OCI-M1 (cell line): ENCODE measurements around the gene STXBP5L.
"Not testable (repeated sequence)": the region's sequence is repeated elsewhere in the genome, so short reads cannot be mapped to it uniquely, and the experiment has no call there.

Experiments used
- DNase-seq: peaks from one replicate; lab custom pipeline; 2025; lab: John Stamatoyannopoulos, UW

STXBP5L gene

DNA sequence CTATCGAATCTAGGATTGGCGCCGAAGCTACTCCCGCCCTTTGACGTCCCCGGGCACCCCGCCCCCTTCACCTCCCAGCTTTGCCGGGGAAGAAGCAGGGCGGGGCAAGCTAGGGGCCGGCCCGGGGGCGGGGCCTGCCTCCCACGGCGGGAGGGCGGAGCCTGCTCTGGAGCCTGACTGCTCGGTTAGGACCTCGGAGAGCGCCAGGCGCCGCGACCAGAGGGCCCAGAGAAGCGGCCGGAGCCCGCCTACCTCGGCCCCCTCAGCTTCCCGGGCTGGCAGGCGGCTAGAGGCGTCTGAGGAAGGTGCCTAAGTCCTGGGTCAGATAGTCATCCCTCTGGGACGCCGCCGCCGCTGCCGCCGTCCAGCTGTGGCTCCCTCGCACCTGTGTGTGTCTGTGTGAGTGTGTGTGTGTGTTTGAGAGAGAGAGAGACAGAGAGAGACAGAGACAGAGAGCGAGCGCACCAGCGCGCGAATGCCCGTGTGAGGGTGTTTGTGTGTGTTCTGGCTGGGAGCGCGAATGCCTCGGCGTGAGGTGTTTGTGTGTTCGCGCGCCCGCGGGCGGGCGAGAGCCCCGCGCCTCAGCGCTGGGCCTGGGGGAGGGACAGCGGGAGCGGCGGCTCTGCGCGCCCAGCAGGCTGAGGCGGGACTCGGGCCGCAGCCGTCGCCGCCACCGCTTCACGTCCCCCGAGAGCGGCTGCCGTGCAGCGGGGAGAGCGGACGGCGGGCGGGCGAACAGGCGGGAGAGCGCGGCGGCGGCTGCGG lies at the start of gene STXBP5L:
TSS of gene STXBP5L (plus strand) at position 176 of the 765 bp plus-strand sequence. CDS start 1,374 bp downstream, outside the sequence.
- DNase-seq = no peak

DNA sequence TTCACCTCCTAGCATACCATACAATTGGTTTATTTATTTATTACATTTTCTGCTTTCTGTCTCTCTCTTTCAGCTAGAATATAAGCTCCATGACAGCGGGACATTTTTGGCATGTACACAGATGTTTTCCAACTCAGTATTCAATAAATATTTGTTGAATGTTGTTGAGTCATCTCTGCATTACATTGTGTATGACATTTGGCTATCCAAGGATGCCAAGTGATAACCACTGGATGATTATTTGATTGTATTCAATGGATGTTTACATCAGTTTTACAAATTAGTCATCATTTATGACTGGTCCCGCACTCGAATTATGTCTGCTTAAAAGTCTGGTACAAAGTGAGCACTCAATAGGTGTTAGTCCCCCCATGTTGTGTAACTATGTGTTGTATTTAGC lies 49.5 kb upstream of the STXBP5L start:
- DNase-seq = no peak

DNA sequence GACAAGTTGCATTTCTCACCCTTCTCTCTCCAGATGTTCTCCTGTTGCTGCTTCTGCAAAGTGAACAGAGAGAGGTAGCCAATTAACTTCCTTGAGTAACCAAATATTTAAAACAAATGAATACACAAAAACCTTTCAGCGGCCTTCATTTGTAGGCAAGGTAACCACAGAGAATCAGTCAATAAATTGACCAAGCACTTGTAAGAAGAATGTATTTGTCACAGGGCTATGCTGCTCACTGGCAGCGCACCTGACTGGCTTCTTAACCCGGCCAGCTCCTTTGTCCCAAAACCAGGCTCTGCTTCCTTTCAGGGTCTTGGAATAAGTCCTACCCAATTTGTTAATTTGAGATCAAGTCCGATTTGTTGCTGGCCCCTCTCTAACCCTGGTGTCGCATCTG lies 43.5 kb upstream of the STXBP5L start:
- no peak for DNase-seq

DNA sequence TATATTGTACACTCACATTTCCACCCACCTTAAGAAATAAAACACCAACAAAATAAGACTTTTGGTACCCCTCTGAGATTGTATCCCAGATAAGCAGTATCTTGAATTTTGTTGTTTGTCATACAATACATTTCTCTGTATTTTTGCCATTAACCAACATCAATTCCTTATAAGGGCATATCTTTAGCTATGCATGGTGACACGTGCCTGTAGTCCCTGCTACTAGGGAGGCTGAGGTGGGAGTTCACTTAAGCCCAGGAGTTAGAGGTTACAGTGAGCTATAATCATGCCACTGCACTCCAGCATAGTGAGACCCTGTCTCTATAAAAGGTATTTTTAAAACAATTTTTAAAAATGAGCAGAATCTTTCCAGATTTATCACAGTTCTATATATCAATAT lies 32.5 kb upstream of the STXBP5L start:
- no peak for DNase-seq

DNA sequence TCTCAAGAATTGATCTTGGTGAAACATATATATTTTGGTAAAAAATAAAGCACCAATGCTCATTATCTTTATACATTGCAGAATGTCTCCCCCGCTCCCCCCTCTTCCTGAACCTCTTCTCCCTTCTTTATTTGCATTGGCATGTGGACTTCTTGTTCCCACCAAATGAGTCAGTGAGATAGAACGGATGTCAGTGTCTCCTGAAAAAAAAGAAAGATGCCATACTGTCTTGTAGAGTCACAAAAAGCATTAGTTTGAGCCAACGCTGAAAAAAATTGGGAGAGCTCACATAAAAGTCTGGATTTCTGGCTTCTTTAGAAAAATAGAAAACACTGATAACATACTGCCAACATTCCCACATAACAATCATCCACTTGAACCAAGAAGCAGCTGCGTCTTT lies 32.0 kb upstream of the STXBP5L start:
- DNase-seq = no peak

DNA sequence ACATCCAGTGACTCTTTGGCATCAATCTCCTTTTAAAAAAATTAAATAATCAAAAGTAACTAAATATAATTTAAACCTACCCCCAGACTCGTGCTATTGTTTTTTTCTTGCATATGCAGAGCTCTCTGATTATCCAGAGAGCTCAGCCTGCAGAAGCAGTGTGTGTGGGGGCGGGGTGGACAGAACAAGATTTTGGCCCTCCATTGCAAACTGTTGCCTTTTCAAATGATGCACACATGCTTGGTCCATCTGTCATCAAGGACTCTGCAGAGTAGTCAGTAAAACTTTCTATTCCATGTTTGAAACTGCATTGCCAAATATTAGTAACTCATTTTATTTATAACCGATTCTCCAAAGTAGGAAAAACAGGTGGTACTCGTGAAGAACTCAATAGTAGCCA lies 28.6 kb upstream of the STXBP5L start:
- DNase-seq = no peak

DNA sequence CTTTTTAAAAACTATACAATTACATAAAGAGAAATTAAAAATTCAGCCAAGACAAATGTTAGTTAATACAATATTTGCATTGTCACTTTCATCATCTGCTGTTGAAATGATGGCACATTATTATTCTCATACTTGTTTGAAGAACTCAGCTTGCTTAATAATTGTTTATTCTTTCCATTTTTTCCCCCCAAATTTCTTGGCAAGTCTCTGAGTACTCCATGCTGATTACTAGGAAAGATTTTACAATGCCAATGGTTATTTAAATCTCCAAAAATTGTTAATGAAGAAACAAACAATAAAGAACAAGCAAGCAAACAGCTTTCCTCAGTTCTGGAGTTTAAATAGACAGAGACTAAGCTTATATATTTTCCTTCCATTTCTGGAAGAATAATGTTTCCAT lies 15.1 kb upstream of the STXBP5L start:
- DNase-seq = no peak

DNA sequence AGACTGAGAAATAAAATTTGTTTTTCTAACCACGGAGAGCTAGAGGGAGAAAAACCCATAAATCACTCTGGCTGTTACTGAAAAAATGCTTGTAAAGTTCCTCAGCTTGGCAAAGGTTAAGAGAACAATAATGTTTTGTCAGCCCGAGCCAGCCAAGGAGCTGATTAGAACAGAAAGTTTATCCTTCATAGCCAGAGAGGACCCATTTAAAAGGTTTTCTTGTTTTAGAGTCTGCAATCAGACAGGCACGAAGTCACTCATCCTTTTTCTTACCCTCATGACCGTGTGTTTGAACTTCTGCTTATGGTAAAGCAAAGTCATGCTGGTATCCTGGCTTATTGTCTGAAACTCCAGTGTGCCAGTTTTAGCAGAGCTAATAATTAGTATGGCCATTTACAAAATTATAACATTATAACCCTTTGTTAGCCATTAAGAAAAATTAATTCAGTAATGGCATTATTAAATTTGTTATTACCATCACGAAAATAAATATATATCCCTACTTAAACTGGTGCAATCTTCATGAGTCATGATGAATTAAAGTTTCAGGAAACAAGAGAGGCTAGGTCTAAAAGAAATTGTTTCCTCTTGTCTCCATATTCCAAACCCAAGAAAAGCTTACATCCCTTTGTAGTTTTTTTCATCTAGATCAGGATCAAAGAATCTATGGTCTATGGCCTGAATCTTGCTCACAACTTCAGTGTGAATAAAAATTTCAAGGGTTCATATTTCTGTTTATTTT lies 13.5 kb upstream of the STXBP5L start:
- peak; percentile 63 for DNase-seq

DNA sequence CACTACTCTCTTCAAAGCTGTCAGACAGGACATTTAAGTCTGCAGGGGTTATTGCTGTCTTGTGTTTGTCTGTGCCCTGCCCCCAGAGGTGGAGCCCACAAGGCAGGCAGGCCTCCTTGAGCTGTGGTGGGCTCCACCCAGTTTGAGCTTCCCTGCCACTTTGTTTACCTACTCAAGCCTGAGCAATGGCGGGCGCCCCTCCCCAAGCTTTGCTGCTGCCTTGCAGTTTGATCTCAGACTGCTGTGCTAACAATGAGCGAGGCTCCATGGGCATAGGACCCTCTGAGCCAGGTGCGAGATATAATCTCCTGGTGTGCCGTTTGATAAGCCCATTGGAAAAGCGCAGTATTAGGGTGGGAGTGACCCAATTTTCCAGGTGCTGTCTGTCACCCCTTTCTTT lies 6.3 kb upstream of the STXBP5L start:
- DNase-seq = not testable (repeated sequence)

DNA sequence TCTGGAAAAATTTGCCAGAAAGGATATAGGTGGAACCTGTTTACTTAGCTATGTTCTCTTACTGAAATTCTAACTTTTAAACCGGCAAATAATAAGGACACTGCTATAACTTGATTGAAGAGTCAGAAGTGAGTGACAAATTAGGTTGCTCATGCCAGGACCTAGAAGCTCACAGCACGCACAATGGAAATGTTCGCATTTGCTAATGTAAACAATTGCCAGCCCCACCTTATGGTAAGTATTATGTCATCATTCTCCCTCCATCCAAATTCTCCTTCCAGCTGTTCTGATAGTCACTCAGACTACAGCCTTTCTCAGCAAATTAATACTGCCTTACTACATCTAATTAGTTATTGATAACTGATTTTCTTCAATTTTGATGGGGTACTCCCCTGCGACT lies 4.8 kb upstream of the STXBP5L start:
- DNase-seq = no peak

DNA sequence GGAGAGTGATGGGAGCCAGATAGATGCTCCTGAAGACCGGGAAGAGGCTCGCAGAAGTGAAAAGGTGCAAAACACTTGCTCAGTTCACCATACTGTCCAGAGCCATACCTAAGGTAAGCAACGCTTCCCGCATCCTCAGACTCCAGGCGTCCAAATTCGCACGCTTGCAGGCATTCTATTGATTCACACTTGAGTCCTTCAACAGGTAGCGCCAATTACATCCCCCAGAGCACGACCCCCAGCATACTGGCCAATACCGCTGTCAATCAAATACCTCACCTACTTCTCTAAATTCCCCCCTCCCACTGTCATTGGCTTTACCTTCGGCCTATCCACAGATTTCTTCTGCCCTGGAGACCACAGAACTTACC lies 361 bp upstream of the STXBP5L start:
- no peak for DNase-seq

DNA sequence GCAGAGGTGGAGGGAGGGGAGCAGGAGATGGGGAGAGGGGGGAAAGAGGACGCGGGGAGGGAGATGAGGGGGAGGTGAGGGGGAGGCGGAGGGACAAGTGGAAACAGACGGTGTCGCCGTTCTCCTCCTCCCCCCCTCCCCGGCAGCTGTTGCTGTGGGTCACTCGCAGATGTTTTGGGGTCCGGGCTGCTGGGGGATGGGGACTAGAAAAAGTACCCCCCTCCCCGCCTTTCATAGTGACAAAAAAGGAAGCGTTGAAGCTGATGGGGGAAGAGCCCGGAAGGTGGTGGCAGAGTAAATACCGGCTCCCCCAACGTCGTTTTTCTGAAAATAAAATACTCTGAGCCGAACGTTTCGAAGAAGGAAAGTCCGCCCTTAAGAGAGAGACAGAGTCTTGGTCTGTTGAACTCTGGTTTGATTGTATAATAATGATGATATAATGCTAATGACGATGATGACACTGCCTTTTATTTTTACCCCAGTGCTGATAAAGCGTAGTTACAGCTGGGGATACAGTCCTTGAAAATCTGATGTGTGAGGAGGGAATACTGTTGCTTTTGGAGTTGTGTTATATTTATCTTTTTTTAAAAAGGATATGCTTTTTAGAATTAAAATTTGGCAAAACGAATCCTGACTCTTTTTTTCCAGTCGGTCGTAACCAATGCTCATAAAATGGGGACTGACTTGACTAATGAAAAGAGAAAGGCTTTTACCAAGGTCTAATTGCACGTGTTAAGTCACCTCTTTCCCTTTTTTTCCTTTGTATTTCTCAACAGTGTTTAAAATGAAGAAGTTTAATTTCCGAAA lies 993 bp downstream of the STXBP5L start:
- no peak for DNase-seq

DNA sequence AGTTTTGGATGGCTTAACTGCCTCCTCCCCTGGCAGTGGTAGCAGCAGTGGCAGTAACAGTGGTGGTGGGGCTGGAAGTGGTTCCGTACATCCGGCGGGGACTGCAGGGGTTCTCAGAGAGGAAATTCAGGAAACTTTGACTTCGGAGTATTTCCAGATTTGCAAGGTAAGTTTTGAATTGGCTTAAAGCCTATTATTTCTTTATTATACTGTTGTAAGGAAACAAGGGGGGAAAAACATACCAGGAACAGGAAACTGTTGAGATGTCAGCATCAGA lies 1.5 kb downstream of the STXBP5L start:
- DNase-seq = no peak

DNA sequence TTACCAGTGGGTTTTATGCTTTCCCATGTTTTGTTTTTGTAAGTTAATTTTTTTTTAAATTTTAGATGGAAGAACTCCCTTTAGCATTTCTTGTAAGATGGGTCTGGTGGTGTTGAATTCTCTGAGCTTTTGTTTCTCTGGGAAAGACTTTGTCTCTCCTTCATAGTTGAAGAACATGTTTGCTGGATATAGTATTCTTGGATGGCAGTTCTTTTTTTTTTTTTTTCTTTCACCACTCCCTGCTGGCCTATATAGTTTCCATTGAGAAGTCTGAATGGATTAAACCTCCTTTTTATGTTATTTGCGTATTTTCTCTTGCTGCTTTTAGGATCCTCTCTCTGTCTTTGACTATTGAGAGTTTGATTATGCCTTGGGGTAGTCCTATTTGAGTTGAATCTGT lies 18.1 kb downstream of the STXBP5L start:
- DNase-seq = no peak

DNA sequence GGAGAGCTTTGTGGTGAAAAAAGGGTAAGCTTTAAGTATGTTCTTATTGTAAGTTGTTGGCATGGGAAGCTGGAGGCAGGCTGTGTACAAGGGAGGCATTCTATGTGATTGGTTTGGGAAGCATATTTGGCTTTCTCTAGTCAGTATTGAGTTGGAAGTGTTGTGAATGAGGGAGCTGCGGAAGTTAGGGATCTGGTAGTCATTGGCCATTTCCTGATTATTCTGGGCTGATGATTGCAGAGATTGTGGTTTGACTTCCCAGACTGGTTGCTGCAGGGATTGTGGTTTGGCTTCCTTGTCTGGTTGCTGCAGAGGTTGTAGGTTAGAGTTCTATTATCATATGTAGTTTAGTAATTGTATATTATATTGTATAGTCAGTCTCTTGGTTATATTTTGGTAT lies 21.0 kb downstream of the STXBP5L start:
- DNase-seq = no peak

DNA sequence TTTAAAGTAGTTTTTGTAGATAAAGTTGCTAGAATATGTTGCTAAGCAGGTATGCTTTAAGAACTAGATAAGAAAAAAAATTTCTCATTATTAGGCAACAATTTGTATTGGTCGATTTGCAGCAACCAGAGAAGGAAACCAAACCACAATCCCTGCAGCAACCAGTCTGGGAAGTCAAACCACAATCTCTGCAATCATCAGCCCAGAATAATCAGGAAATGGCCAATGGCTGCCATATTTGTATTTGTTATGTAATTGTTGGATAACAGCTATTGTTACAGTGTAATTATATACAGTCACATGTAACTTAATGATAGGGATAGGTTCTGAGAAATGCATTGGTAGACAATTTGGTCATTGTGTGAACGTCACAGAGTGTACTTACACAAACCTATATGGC lies 23.6 kb downstream of the STXBP5L start:
- no peak for DNase-seq

DNA sequence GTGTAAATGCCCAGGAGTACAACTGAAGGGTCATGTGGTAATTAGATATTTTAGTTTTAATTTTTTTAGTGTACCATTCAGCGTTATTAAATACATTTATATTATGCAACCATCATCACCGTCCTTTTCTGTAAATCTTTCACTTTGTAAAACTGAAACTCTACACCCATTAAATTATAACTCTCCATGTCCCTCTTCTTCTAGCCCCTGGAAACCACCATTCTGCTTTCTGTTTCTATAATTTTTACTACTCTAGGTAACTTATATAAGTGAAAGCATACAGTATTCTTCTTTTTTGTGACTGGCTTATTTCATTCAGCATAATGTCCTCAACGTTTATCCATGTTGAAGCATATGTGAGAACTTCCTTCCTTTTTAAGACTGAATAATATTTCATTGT lies 48.1 kb downstream of the STXBP5L start:
- DNase-seq = no peak

DNA sequence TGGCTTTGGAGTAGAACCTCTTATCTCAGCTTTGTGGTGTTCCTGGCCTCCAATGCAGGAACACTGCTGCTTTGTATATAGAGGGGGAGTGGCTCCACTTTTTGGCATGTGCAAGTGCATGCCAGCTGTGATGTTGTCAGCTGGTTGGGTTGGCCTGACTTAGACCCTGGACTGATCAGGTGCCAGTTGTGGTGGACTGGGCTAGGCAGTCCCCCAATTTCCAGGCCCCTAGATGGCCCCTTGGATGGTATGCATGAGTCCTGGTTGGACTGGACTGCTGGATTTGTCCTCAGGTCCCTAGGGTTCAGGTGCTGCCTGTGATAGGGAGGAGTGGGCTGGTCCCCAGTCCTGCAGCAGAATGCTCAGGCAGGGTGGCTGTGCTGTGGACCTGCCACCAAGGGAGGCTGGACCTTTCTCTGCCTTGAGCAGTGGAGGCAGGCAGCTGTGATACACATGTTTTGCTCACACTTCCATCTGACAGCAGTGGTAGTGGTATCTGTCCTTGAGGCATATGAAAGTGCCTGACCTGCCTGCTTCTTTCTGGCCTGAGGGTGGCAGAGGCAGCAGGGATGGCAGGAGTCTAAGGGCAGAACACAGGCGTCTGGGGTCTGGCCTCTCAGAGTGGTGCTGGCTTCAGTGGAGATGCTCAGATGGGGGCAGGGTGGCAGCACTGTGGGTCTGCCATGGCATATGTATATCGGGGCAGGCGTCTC lies 74.8 kb downstream of the STXBP5L start:
- no peak for DNase-seq

DNA sequence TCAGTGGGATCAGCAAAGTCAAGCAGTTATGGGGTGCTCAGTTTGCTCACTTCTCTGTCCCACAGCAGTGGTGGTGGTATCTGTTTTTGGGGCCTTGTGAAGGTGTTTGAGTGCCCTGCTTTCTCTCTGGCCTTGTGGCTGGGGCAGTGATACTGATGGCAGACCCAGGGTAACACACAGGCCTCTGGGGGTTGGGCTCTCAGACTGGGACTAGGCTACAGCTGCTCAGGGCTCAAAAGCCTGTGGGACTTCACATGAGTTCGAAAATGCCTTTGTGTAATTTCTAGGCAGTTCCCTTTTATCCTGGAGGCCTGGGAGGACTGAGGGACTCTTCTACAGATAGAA lies 75.3 kb downstream of the STXBP5L start:
- no peak for DNase-seq

DNA sequence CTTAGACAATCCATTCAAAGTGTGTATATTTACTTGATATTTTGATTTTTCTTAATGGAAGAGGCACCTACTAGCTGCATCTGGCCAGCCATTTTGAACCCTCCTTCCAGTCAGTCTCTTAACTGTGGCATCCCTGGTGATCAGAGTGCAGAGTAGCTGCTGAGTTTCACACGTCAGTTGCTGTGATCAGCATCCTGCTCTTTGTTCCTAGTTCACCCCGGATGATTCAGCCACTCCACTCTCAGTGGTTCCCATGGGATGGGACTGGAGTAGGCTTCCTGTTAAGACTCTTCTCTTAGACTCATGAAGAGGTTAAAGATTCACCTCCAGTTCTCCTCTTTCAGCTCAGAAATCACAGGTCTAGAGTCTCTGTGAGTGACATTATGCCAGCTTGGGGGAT lies 75.8 kb downstream of the STXBP5L start:
- DNase-seq = no peak

DNA sequence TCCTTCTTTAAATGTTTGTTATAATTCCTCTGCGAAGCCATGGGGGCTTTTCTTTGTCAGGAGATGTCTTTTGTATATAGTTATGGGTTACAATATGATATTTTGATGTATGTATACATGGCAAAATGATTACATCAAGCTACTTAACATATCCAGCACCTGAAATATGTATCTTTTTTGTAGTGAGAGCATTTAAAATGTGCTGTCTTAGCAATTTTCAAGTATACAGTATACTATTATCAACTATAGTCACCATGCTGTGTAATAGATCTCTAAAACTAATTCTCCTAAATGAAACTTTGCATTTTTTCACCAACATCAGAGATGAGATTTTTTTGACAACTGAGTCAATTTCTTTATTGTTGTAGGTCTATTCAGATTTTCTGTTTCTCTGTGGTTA lies 77.2 kb downstream of the STXBP5L start:
- DNase-seq = no peak

DNA sequence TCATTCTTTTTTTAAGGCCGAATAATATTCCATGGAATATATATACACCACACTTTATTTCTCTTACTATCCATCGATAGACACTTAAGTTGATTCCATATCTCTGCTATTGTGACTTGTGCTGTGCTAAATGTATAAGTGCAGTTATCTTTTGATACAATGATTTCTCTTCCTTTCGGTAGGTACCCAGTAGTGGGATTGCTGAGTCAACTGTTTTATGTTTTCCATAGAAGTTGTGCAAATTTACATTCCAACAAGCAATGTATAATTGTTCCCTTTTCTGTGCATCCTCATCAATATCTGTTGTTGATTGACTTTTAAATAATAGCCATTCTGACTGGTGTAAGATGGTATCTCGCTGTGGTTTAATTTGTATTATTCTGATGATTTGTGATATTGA lies 81.0 kb downstream of the STXBP5L start:
- DNase-seq = no peak

DNA sequence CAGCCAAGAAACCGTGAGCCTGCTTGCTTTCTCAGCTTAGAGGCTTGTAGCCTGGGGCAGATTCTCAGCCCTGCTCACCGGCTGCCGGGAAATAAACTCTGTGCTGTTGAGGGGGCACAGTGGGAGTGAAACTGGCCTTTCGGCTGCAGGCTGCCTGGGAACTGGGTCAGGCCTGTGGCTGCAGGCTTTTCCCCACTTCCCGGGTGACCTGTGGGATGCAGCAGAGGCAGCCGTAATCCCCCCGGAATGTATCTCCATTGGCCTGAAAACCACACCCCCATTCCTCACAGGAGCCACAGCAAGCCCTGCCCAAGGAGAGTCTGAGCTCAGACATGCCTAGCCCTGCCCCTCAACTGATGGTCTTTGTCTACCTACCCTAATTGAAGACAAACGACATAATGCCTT lies 110.9 kb downstream of the STXBP5L start:
- DNase-seq = no peak
